Thyroid gland (tissue), 4 donors: Measurements from ENCODE around the gene RAB5A. TPM values are rescaled to one million over a fixed set of nuclear protein-coding genes. Genes with fewer than 3 reads are reported as not detected.

ENCODE experiments used
- small RNA-seq: library from RNA; depleted of rRNA; stranded (forward); fragments of <200 nt; gene quantifications from one replicate; pipeline ENCODE3, GENCODE V24; 2016
- total RNA-seq, 4 donors: library from RNA; depleted of rRNA; stranded (reverse); fragments of >200 nt; gene quantifications; one replicate each; pipeline ENCODE4 v1.2.3, GENCODE V29; 2016

RAB5A gene
- total RNA-seq, 4 donors from 2014 or later = 76.8 to 109 (median 85.5) TPM

Small RNAs within 50 kb of the gene (small RNA-seq; reads per million reads assigned to genes)
- gene RNU4-85P (not detected), gene RPL39P18 (not detected)

Other genes with a start within 250 kb of the RAB5A start
- gene EFHB, start 12.9 kb upstream of the RAB5A start, total RNA-seq = 1 to 10 TPM in 3 of 4 donors, under 1 TPM in 1; 0.33 to 2.6 (median 1.7) TPM
- not detected for gene PP2D1, start 65.2 kb downstream of the RAB5A start, total RNA-seq
- 100 to 1,000 TPM in 1 of 4 donors, 10 to 100 TPM in 3; 57.2 to 122 (median 74.9) TPM for gene KAT2B, start 93.3 kb downstream of the RAB5A start, total RNA-seq
- gene SGO1, start 239.1 kb downstream of the RAB5A start, total RNA-seq = under 1 TPM in 3 of 4 donors, not detected in 1; 0.33 to 0.67 (median 0.46) TPM